OCI-LY7 (cell line): ENCODE data around the gene CHI3L2.

Experiments used
- EZH2phosphoT487 ChIP-seq: fragments of 200-600 bp; sonication (generic); IDR thresholded peaks from 2 replicates; pipeline ENCODE4 v1.6.1; 2018; ENCODE audit warnings: low read depth, borderline replicate concordance, mild to moderate bottlenecking, mixed run types, antibody characterized with exemption, low read length, moderate library complexity, mixed read lengths
- TF ChIP-seq, protein P1 (sequence below): fragments of 200-600 bp; sonication (generic); conservative IDR thresholded peaks from 2 replicates; pipeline ENCODE4 v1.5.1; 2014; ENCODE audit warnings: mild to moderate bottlenecking, antibody characterized with exemption, low read length, moderate library complexity, mixed read lengths

DNA sequence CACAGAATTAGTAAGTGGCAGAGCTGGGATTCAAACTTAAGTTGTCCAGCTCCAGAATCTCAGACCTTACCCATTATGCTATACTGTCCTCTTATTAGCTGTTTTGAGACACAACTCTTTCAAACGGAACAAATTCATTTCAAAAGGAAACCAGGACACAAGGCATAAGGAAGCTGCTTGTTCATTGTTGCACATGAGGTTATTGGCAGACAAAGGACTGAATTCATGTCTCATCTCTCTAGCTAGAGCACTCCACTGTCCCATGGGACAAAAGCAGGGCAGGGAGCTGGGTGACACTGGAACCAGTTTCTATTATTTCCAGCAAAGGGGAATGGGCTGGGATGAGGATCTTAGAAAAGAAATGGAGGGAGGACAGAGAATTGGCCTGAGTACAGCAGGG is 26.4 kb downstream of the CHI3L2 start:
- TF ChIP-seq, protein P1, sequence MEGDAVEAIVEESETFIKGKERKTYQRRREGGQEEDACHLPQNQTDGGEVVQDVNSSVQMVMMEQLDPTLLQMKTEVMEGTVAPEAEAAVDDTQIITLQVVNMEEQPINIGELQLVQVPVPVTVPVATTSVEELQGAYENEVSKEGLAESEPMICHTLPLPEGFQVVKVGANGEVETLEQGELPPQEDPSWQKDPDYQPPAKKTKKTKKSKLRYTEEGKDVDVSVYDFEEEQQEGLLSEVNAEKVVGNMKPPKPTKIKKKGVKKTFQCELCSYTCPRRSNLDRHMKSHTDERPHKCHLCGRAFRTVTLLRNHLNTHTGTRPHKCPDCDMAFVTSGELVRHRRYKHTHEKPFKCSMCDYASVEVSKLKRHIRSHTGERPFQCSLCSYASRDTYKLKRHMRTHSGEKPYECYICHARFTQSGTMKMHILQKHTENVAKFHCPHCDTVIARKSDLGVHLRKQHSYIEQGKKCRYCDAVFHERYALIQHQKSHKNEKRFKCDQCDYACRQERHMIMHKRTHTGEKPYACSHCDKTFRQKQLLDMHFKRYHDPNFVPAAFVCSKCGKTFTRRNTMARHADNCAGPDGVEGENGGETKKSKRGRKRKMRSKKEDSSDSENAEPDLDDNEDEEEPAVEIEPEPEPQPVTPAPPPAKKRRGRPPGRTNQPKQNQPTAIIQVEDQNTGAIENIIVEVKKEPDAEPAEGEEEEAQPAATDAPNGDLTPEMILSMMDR = no peak
- no peak for TF ChIP-seq EZH2phosphoT487
